ENCODE measurements around the gene CCDC34.

- TF ChIP-seq TAF1 (IDR thresholded peaks at IDR 0.05; ENCODE audit: low read depth) (no peak), CTCF (IDR thresholded peaks at IDR 0.05; ENCODE audit: poor library complexity, severe bottlenecking) (no peak), POLR2AphosphoS5 (IDR thresholded peaks at IDR 0.05) (no peak), RAD21 (conservative IDR thresholded peaks at IDR 0.05) (no peak), EZH2 (IDR thresholded peaks at IDR 0.05; ENCODE audit: borderline replicate concordance, insufficient read depth, low read length, poor library complexity, severe bottlenecking) (no peak)
These were observed 14.6 kb downstream of the CCDC34 start for GRCh38 chr11:27348340-27348873.

Data from neural cell (in vitro differentiated cells).